Measurements from ENCODE around the gene DNM3. TPM values are rescaled to one million over a fixed set of nuclear protein-coding genes. Genes with fewer than 3 reads are reported as not detected.

Gene DNM3
- polyA plus RNA-seq, 1 of the 3 experiments (the other 2 are of a cell fraction), result 0.43 TPM

GRCh38 chr1:172236958-172237357, 395.7 kb downstream of the DNM3 start (continued):
- TF ChIP-seq USF1 (IDR thresholded peaks at IDR 0.05; ENCODE audit: borderline replicate concordance, low read depth) (no peak), PBX3 (IDR thresholded peaks at IDR 0.05) (peak; percentile 25; the same call in 1 of the 2 replicates)

- Histone ChIP-seq H3K4me1 (ENCODE audit: control insufficient read depth in 1 of 2, insufficient read depth in 2 of 2, low read depth in 1 of 2, low read length in 1 of 2) (peaks cover 0 to 2% of the 10 kb centered on the region in 2 experiments; a peak in 2 of 4 replicates), H2AFZ (ENCODE audit: low read depth) (no peak overlapping the region), H3K4me2 (no peak overlapping the region), H4K20me1 (ENCODE audit: insufficient read depth) (no peaks in the 10 kb centered on the region), H3K36me3 (replicated peaks in 1 of 2; ENCODE audit: control insufficient read depth in 1 of 2, insufficient read depth in 2 of 2, low read length in 1 of 2) (no peaks in the 10 kb centered on the region), H3K9me2 (no peaks in the 10 kb centered on the region), H3F3A (replicated peaks; ENCODE audit: insufficient read depth) (no peaks in the 10 kb centered on the region), H3K27me3 (ENCODE audit: insufficient read depth) (no peaks in the 10 kb centered on the region), H3K79me2 (ENCODE audit: insufficient read depth) (no peaks in the 10 kb centered on the region), H3K9me3 (no peaks in the 10 kb centered on the region), H3K4me3 (ENCODE audit: low read depth in 2 of 2, low read length in 1 of 2) (no peak overlapping the region), H3K27ac (ENCODE audit: low read depth in 2 of 2, low read length in 1 of 2) (peak overlapping the region in 1 of 2 experiments; percentile 86; a peak in 1 of 4 replicates), H3K9ac (no peak overlapping the region)
- TF ChIP-seq FOXJ3 (CRISPR knock-in tag; IDR thresholded peaks at IDR 0.05) (no peak), GATA2 (CRISPR knock-in tag; IDR thresholded peaks at IDR 0.05) (no peak), SMC3 (IDR thresholded peaks at IDR 0.05; ENCODE audit: low read depth, low read length) (no peak), NFIC (IDR thresholded peaks at IDR 0.05; ENCODE audit: borderline replicate concordance) (no peak), SIN3A (IDR thresholded peaks at IDR 0.05; ENCODE audit: borderline replicate concordance, low read depth, low read length) (no peak)
- CTCF ChIA-PET, result no interaction called here
- 91% methylated on average over 1 of the region's 1 CpG for WGBS (ENCODE audit: low lambda C conversion rate)
- POLR2A ChIA-PET, result no interaction called here
- DNase-seq, result no peak
These were observed 396.9 kb downstream of the DNM3 start for GRCh38 chr1:172238158-172238557.

GRCh38 chr1:172238965-172239364, 397.7 kb downstream of the DNM3 start:
- no peaks in the 10 kb centered on the region for H4K20me1 ChIP-seq (ENCODE audit: insufficient read depth)
- H3K36me3 ChIP-seq (replicated peaks in 1 of 2; ENCODE audit: control insufficient read depth in 1 of 2, insufficient read depth in 2 of 2, low read length in 1 of 2), result no peaks in the 10 kb centered on the region
- no peak overlapping the region for H3K9ac ChIP-seq
- H3K79me2 ChIP-seq (ENCODE audit: insufficient read depth), result no peaks in the 10 kb centered on the region
- WGBS (ENCODE audit: low lambda C conversion rate), result 90% methylated on average over 2 of the region's 2 CpGs
- H3K9me3 ChIP-seq, result no peaks in the 10 kb centered on the region
- no peak overlapping the region for H3K4me3 ChIP-seq (ENCODE audit: low read depth in 2 of 2, low read length in 1 of 2)
- TF ChIP-seq CHD2 (IDR thresholded peaks at IDR 0.05; ENCODE audit: low read length, partially characterized antibody), result no peak
- no peak for TF ChIP-seq TEAD4 (IDR thresholded peaks at IDR 0.05; ENCODE audit: borderline replicate concordance, insufficient read depth)
- no peak for TF ChIP-seq NRF1 (IDR thresholded peaks at IDR 0.05; ENCODE audit: low read depth, low read length)
- no peak for TF ChIP-seq RXRA (IDR thresholded peaks at IDR 0.05; ENCODE audit: borderline replicate concordance, low read depth)
- no peak for TF ChIP-seq POLR2AphosphoS5 (IDR thresholded peaks at IDR 0.05; ENCODE audit: low read depth, low read length)
- ChIA-PET CTCF (no interaction called here), POLR2A (no interaction called here)
- no peaks in the 10 kb centered on the region for H3K9me2 ChIP-seq
- H2AFZ ChIP-seq (ENCODE audit: low read depth), result no peak overlapping the region
- peaks cover 0 to 2% of the 10 kb centered on the region in 2 experiments; a peak in 2 of 4 replicates for H3K4me1 ChIP-seq (ENCODE audit: control insufficient read depth in 1 of 2, insufficient read depth in 2 of 2, low read depth in 1 of 2, low read length in 1 of 2)
- no peaks in the 10 kb centered on the region for H3K27me3 ChIP-seq (ENCODE audit: insufficient read depth)
- H3K4me2 ChIP-seq, result no peak overlapping the region
- H3F3A ChIP-seq (replicated peaks; ENCODE audit: insufficient read depth), result no peaks in the 10 kb centered on the region
- no peak overlapping the region for H3K27ac ChIP-seq (ENCODE audit: low read depth in 2 of 2, low read length in 1 of 2)
- DNase-seq, result no peak
